ENCODE data around the gene DKKL1.
"Not testable (repeated sequence)": the region's sequence is repeated elsewhere in the genome, so short reads cannot be mapped to it uniquely, and the experiment has no call there.

Gene DKKL1

GRCh38 chr19:49331187-49331586, 32.5 kb upstream of the DKKL1 start:
- H3K27ac ChIP-seq (ENCODE audit: insufficient read depth, low read depth, low read length, poor library complexity, severe bottlenecking); H3K9me3 ChIP-seq (ENCODE audit: control insufficient read depth, low read length); H3K4me1 ChIP-seq (ENCODE audit: control insufficient read depth, insufficient read depth, low read length); H3K36me3 ChIP-seq (ENCODE audit: control insufficient read depth, insufficient read depth, low read length); H3K4me3 ChIP-seq (ENCODE audit: insufficient read depth, low read depth, low read length); H3K27me3 ChIP-seq (ENCODE audit: control insufficient read depth, insufficient read depth, low read length, poor library complexity, severe bottlenecking): not testable (repeated sequence)
- WGBS, 2 experiments, result 88 to 90% methylated on average over 3 to 4 of the region's 4 CpGs

GRCh38 chr19:49331616-49332055, 32.0 kb upstream of the DKKL1 start:
- 79 to 83% methylated on average over 2 of the region's 2 CpGs for WGBS, 2 experiments
- no peaks in the 10 kb centered on the region for H3K9me3 ChIP-seq (ENCODE audit: control insufficient read depth, low read length)
- peaks cover 9% of the 10 kb centered on the region for H3K36me3 ChIP-seq (ENCODE audit: control insufficient read depth, insufficient read depth, low read length)

GRCh38 chr19:49332691-49333417, 30.8 kb upstream of the DKKL1 start:
- 95 to 96% methylated on average over 12 to 13 of the region's 13 CpGs for WGBS, 2 experiments
- H3K4me1 ChIP-seq (ENCODE audit: control insufficient read depth, insufficient read depth, low read length); H3K36me3 ChIP-seq (ENCODE audit: control insufficient read depth, insufficient read depth, low read length); H3K9me3 ChIP-seq (ENCODE audit: control insufficient read depth, low read length); H3K27me3 ChIP-seq (ENCODE audit: control insufficient read depth, insufficient read depth, low read length, poor library complexity, severe bottlenecking); H3K4me3 ChIP-seq (ENCODE audit: insufficient read depth, low read depth, low read length); H3K27ac ChIP-seq (ENCODE audit: insufficient read depth, low read depth, low read length, poor library complexity, severe bottlenecking): not testable (repeated sequence)

More at GRCh38 chr19:49331616-49332055, 32.0 kb upstream of the DKKL1 start:
- Histone ChIP-seq H3K4me3 (ENCODE audit: insufficient read depth, low read depth, low read length) (no peak overlapping the region), H3K27ac (ENCODE audit: insufficient read depth, low read depth, low read length, poor library complexity, severe bottlenecking) (no peak overlapping the region), H3K4me1 (ENCODE audit: control insufficient read depth, insufficient read depth, low read length) (no peaks in the 10 kb centered on the region), H3K27me3 (ENCODE audit: control insufficient read depth, insufficient read depth, low read length, poor library complexity, severe bottlenecking) (no peaks in the 10 kb centered on the region)

GRCh38 chr19:49333418-49333805, 30.3 kb upstream of the DKKL1 start:
- 85 to 92% methylated on average over 3 of the region's 3 CpGs for WGBS, 2 experiments
- peaks cover 11% of the 10 kb centered on the region for H3K4me1 ChIP-seq (ENCODE audit: control insufficient read depth, insufficient read depth, low read length)
- H3K36me3 ChIP-seq (ENCODE audit: control insufficient read depth, insufficient read depth, low read length), result peaks cover 9% of the 10 kb centered on the region

GRCh38 chr19:49333811-49334288, 29.8 kb upstream of the DKKL1 start:
- Histone ChIP-seq H3K4me1 (ENCODE audit: control insufficient read depth, insufficient read depth, low read length) (peaks cover 13% of the 10 kb centered on the region), H3K9me3 (ENCODE audit: control insufficient read depth, low read length) (no peaks in the 10 kb centered on the region), H3K4me3 (ENCODE audit: insufficient read depth, low read depth, low read length) (no peak overlapping the region), H3K27me3 (ENCODE audit: control insufficient read depth, insufficient read depth, low read length, poor library complexity, severe bottlenecking) (peaks cover 11% of the 10 kb centered on the region), H3K36me3 (ENCODE audit: control insufficient read depth, insufficient read depth, low read length) (peaks cover 9% of the 10 kb centered on the region), H3K27ac (ENCODE audit: insufficient read depth, low read depth, low read length, poor library complexity, severe bottlenecking) (no peak overlapping the region)
- WGBS, 2 experiments, result 78 to 85% methylated on average over 8 of the region's 8 CpGs

More at GRCh38 chr19:49333418-49333805, 30.3 kb upstream of the DKKL1 start:
- Histone ChIP-seq H3K4me3 (ENCODE audit: insufficient read depth, low read depth, low read length) (no peak overlapping the region), H3K9me3 (ENCODE audit: control insufficient read depth, low read length) (no peaks in the 10 kb centered on the region), H3K27ac (ENCODE audit: insufficient read depth, low read depth, low read length, poor library complexity, severe bottlenecking) (no peak overlapping the region), H3K27me3 (ENCODE audit: control insufficient read depth, insufficient read depth, low read length, poor library complexity, severe bottlenecking) (peaks cover 9% of the 10 kb centered on the region)

- 90 to 91% methylated on average over 13 of the region's 13 CpGs for WGBS, 2 experiments
- Histone ChIP-seq H3K9me3 (ENCODE audit: control insufficient read depth, low read length) (no peaks in the 10 kb centered on the region), H3K4me3 (ENCODE audit: insufficient read depth, low read depth, low read length) (no peak within 1 kb of the TSS), H3K27ac (ENCODE audit: insufficient read depth, low read depth, low read length, poor library complexity, severe bottlenecking) (no peak within 1 kb of the TSS), H3K27me3 (ENCODE audit: control insufficient read depth, insufficient read depth, low read length, poor library complexity, severe bottlenecking) (peaks cover 11% of the 10 kb centered on the region), H3K4me1 (ENCODE audit: control insufficient read depth, insufficient read depth, low read length) (peaks cover 13% of the 10 kb centered on the region), H3K36me3 (ENCODE audit: control insufficient read depth, insufficient read depth, low read length) (peaks cover 7% of the 10 kb centered on the region)
These were observed 28.4 kb upstream of the DKKL1 start, which contains the start of gene CD37 for GRCh38 chr19:49335071-49335783. CD37 (plus strand) TSS chr19:49335406; CDS start chr19:49335541, 135 bp downstream.

GRCh38 chr19:49335784-49336481, 27.7 kb upstream of the DKKL1 start:
- Histone ChIP-seq H3K27me3 (ENCODE audit: control insufficient read depth, insufficient read depth, low read length, poor library complexity, severe bottlenecking) (peaks cover 11% of the 10 kb centered on the region), H3K27ac (ENCODE audit: insufficient read depth, low read depth, low read length, poor library complexity, severe bottlenecking) (no peak overlapping the region), H3K4me1 (ENCODE audit: control insufficient read depth, insufficient read depth, low read length) (peaks cover 13% of the 10 kb centered on the region), H3K9me3 (ENCODE audit: control insufficient read depth, low read length) (no peaks in the 10 kb centered on the region), H3K4me3 (ENCODE audit: insufficient read depth, low read depth, low read length) (no peak overlapping the region), H3K36me3 (ENCODE audit: control insufficient read depth, insufficient read depth, low read length) (peaks cover 5% of the 10 kb centered on the region)
- WGBS, 2 experiments, result 95% methylated on average over 13 of the region's 14 CpGs

- Histone ChIP-seq H3K36me3 (ENCODE audit: control insufficient read depth, insufficient read depth, low read length) (peaks cover 11% of the 10 kb centered on the region), H3K9me3 (ENCODE audit: control insufficient read depth, low read length) (no peaks in the 10 kb centered on the region), H3K4me1 (ENCODE audit: control insufficient read depth, insufficient read depth, low read length) (peaks cover 13% of the 10 kb centered on the region), H3K27ac (ENCODE audit: insufficient read depth, low read depth, low read length, poor library complexity, severe bottlenecking) (no peak overlapping the region), H3K4me3 (ENCODE audit: insufficient read depth, low read depth, low read length) (no peak overlapping the region), H3K27me3 (ENCODE audit: control insufficient read depth, insufficient read depth, low read length, poor library complexity, severe bottlenecking) (peaks cover 11% of the 10 kb centered on the region)
- 94 to 95% methylated on average over 10 of the region's 10 CpGs for WGBS, 2 experiments
These were observed 27.0 kb upstream of the DKKL1 start for GRCh38 chr19:49336482-49337266.

- no peak overlapping the region for H3K4me3 ChIP-seq (ENCODE audit: insufficient read depth, low read depth, low read length)
- WGBS, 2 experiments, result 47 to 51% methylated on average over 19 of the region's 19 CpGs
- H3K4me1 ChIP-seq (ENCODE audit: control insufficient read depth, insufficient read depth, low read length), result peaks cover 13% of the 10 kb centered on the region
- H3K9me3 ChIP-seq (ENCODE audit: control insufficient read depth, low read length), result no peaks in the 10 kb centered on the region
- H3K36me3 ChIP-seq (ENCODE audit: control insufficient read depth, insufficient read depth, low read length), result peaks cover 17% of the 10 kb centered on the region
- H3K27me3 ChIP-seq (ENCODE audit: control insufficient read depth, insufficient read depth, low read length, poor library complexity, severe bottlenecking), result peaks cover 11% of the 10 kb centered on the region
- no peak overlapping the region for H3K27ac ChIP-seq (ENCODE audit: insufficient read depth, low read depth, low read length, poor library complexity, severe bottlenecking)
These were observed 26.2 kb upstream of the DKKL1 start for GRCh38 chr19:49337267-49338022.
